Body of pancreas (tissue), 4 donors: Measurements from ENCODE around the gene DNM3.

Experiments
- POLR2A ChIP-seq, 3 donors: fragments of 450-650 bp; IDR thresholded peaks; one replicate each; pipeline ENCODE4 v1.6.1; 2016; ENCODE audit warnings: antibody characterized with exemption in 3 of 3, mild to moderate bottlenecking in 2 of 3
- TF ChIP-seq, protein P1 (sequence below), 7 experiments: fragments of 450-650 bp in 4 of 7; fragments of 200-600 bp in 3 of 7; sonication (generic) in 3 of 7; IDR thresholded peaks; one replicate each; pipeline ENCODE4 v1.5.1; 2016 to 2019; ENCODE audit warnings: antibody characterized with exemption in 7 of 7

DNA sequence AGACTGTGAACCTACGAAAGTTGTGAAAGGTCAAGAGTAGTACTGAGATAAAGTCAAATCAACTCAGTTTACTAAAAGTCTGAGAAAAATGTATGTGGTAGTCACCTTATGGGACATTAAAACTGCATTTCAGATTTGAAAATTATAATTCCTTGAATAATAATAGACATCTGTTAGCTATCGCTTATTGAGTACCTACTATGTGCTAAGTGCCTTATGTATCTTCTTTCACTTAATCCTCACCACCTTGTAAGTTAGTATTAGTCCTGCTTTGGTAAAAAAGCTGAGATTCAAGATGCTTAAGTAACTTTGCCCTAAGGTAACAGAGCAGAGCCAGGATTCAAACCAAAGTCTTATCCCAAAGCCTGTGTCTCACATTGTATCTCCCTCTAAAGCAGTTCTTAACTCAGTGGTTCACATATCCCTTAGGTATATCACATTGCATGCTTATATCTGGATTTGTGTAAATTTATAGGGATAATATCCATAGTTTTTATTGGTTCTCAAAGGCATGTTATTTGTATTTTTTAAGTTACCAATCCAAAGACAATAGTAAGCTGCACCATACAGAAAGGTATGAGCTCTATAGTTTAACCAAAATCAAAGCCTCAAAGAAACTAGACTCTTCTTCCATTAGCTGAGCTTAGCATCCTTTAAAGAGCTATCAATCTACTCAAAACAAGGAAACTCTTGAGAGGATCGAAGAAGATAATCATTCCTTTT, 601.7 kb downstream of the DNM3 start:
- TF ChIP-seq POLR2A (IDR thresholded peaks at IDR 0.05) = no peak
- TF ChIP-seq, protein P1, sequence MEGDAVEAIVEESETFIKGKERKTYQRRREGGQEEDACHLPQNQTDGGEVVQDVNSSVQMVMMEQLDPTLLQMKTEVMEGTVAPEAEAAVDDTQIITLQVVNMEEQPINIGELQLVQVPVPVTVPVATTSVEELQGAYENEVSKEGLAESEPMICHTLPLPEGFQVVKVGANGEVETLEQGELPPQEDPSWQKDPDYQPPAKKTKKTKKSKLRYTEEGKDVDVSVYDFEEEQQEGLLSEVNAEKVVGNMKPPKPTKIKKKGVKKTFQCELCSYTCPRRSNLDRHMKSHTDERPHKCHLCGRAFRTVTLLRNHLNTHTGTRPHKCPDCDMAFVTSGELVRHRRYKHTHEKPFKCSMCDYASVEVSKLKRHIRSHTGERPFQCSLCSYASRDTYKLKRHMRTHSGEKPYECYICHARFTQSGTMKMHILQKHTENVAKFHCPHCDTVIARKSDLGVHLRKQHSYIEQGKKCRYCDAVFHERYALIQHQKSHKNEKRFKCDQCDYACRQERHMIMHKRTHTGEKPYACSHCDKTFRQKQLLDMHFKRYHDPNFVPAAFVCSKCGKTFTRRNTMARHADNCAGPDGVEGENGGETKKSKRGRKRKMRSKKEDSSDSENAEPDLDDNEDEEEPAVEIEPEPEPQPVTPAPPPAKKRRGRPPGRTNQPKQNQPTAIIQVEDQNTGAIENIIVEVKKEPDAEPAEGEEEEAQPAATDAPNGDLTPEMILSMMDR (IDR thresholded peaks at IDR 0.05) = no peak
